Liver (tissue), 3 donors: ENCODE results near the gene APOE.
"Not testable (repeated sequence)": the region's sequence is repeated elsewhere in the genome, so short reads cannot be mapped to it uniquely, and the experiment has no call there.

Experiments
- RAD21 ChIP-seq, 2 donors: IDR thresholded peaks; 2 replicates each; pipeline ENCODE4 v1.6.1; 2016; ENCODE audit warnings: antibody characterized with exemption in 2 of 2, mild to moderate bottlenecking in 2 of 2
- TAF1 ChIP-seq: conservative IDR thresholded peaks from 2 replicates; pipeline ENCODE4 v1.6.1; 2016; ENCODE audit warnings: antibody characterized with exemption, mild to moderate bottlenecking
- YY1 ChIP-seq: IDR thresholded peaks from 2 replicates; pipeline ENCODE4 v1.6.1; 2016; ENCODE audit warnings: antibody characterized with exemption, mild to moderate bottlenecking
- TF ChIP-seq, protein P1 (sequence below): fragments of 150-350 bp; IDR thresholded peaks from 2 replicates; pipeline ENCODE4 v1.5.1; 2017; ENCODE audit warnings: improper control_type of control experiment, low read depth, low read length; ENCODE audit not compliant: missing input control
- TF ChIP-seq, protein P2 (sequence below): IDR thresholded peaks from 2 replicates; pipeline ENCODE4 v1.6.1; 2016; ENCODE audit warnings: antibody characterized with exemption, mild to moderate bottlenecking
- donor health status: healthy.
- donor health status: healthy.

DNA sequence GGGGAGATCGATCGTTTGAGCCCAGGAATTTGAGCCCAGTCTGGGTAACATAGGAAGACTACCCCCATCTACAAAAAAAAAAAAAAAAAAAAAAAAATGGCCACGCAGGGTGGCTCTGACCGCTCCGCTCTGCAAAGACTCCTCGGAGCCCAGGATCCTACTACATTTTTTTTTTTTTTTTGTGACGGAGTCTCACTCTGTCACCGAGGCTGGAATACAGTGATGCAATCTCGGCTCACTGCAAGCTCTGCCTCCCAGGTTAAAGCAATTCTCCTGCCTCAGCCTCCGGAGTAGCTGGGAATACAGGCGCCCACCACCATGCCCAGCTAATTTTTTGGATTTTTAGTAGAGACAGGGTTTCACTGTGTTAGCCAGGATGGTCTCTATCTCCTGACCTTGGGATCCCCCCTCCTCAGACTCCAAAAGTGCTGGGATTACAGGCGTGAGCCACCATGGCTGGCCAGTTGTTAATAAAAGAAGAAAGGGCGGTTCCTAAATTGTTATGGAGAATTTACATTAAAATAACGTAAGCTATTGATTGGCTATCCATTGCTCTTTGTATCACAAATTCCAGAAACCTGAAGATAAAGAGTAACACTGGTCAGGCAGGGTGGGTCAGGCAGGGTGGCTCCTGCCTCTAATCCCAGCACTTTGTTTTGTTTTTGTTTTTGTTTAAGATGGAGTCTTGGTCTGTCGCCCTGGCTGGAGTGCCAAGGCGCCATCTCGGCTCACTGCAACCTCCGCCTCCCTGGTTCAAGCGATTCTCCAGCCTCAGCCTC, 22.8 kb upstream of the APOE start:
- TF ChIP-seq, protein P1, sequence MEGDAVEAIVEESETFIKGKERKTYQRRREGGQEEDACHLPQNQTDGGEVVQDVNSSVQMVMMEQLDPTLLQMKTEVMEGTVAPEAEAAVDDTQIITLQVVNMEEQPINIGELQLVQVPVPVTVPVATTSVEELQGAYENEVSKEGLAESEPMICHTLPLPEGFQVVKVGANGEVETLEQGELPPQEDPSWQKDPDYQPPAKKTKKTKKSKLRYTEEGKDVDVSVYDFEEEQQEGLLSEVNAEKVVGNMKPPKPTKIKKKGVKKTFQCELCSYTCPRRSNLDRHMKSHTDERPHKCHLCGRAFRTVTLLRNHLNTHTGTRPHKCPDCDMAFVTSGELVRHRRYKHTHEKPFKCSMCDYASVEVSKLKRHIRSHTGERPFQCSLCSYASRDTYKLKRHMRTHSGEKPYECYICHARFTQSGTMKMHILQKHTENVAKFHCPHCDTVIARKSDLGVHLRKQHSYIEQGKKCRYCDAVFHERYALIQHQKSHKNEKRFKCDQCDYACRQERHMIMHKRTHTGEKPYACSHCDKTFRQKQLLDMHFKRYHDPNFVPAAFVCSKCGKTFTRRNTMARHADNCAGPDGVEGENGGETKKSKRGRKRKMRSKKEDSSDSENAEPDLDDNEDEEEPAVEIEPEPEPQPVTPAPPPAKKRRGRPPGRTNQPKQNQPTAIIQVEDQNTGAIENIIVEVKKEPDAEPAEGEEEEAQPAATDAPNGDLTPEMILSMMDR = not testable (repeated sequence)
- not testable (repeated sequence) for TF ChIP-seq TAF1; YY1; RAD21 (IDR thresholded peaks at IDR 0.05)
- TF ChIP-seq, protein P2, sequence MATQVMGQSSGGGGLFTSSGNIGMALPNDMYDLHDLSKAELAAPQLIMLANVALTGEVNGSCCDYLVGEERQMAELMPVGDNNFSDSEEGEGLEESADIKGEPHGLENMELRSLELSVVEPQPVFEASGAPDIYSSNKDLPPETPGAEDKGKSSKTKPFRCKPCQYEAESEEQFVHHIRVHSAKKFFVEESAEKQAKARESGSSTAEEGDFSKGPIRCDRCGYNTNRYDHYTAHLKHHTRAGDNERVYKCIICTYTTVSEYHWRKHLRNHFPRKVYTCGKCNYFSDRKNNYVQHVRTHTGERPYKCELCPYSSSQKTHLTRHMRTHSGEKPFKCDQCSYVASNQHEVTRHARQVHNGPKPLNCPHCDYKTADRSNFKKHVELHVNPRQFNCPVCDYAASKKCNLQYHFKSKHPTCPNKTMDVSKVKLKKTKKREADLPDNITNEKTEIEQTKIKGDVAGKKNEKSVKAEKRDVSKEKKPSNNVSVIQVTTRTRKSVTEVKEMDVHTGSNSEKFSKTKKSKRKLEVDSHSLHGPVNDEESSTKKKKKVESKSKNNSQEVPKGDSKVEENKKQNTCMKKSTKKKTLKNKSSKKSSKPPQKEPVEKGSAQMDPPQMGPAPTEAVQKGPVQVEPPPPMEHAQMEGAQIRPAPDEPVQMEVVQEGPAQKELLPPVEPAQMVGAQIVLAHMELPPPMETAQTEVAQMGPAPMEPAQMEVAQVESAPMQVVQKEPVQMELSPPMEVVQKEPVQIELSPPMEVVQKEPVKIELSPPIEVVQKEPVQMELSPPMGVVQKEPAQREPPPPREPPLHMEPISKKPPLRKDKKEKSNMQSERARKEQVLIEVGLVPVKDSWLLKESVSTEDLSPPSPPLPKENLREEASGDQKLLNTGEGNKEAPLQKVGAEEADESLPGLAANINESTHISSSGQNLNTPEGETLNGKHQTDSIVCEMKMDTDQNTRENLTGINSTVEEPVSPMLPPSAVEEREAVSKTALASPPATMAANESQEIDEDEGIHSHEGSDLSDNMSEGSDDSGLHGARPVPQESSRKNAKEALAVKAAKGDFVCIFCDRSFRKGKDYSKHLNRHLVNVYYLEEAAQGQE = not testable (repeated sequence)
